Measurements from ENCODE around the gene ZBTB1. TPM values are rescaled to one million over a fixed set of nuclear protein-coding genes. Genes with fewer than 3 reads are reported as not detected.

The ZBTB1 gene
- total and polyA plus RNA-seq, 10 donors = 25.4 to 84.2 (median 57.5) TPM

DNA sequence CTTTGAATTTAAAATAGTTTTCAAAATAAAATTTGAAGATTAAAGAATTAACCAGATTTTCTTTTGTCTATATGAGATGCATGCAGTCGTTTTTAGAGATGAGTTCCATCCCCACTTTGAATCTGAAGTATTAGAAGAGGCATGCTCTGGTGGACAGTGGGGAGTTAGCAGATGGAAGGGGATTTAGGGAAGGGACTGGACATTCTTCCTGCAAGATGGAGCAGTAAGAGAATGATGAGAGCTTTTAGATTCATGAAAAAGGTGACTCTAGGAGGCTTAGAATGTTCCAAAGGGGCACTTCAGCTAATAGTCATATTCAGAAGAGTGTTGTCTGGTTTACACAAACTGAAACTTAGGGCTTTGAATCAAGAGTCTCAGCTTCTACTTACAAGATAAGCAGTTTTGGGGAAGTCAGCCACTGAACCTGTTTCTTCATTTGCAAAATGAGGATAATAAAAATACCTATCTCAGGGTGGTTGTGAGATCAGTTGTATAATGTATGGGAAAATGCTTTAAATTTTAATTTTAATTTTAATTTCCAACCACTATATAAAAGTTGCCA is 3.7 kb downstream of the ZBTB1 start:
- Histone ChIP-seq H3K9me3 (no peaks in the 10 kb centered on the region), H3K4me1 (peaks cover 48 to 81% (median 73%) of the 10 kb centered on the region in 6 donors), H3K27ac (peak overlapping the region in 7 of 8 donors; percentile 24 to 100 (median 99)), H3K36me3 (peaks cover 0 to 5% (median 0%) of the 10 kb centered on the region in 6 donors), H3K4me3 (peak overlapping the region in 2 of 8 donors; percentile 5 to 88), H3K27me3 (replicated peaks in 1 of 7) (no peaks in the 10 kb centered on the region)
- intact Hi-C loops (cut with DNase I; ENCODE audit: low total_unique reads) = no loop called here
- WGBS, 5 donors = 24 to 35% (median 28%) methylated on average over 1 of the region's 1 CpG
- TF ChIP-seq POLR2A (IDR thresholded peaks at IDR 0.05) = no peak
- no peak for TF ChIP-seq CTCF (IDR thresholded peaks at IDR 0.05 in 8 of 11, conservative IDR thresholded peaks at IDR 0.05 in 3 of 11)
- no peak for TF ChIP-seq POLR2AphosphoS5 (IDR thresholded peaks at IDR 0.05)
- no peak for DNase-seq

GRCh38 chr14:64509036-64509435 is 4.5 kb downstream of the ZBTB1 start:
- H3K27me3 ChIP-seq (replicated peaks in 1 of 7) = no peaks in the 10 kb centered on the region
- TF ChIP-seq POLR2A (IDR thresholded peaks at IDR 0.05) (no peak), POLR2AphosphoS5 (IDR thresholded peaks at IDR 0.05) (no peak)
- peak overlapping the region in 3 of 8 donors; percentile 2 to 39 (median 27) for H3K27ac ChIP-seq
- no peak for DNase-seq
- 79 to 92% (median 88%) methylated on average over 8 of the region's 8 CpGs for WGBS, 5 donors
- no peaks in the 10 kb centered on the region for H3K9me3 ChIP-seq
- H3K4me3 ChIP-seq = no peak overlapping the region
- peaks cover 48 to 88% (median 78%) of the 10 kb centered on the region in 6 donors for H3K4me1 ChIP-seq
- H3K36me3 ChIP-seq = peaks cover 0 to 9% (median 0%) of the 10 kb centered on the region in 6 donors
- intact Hi-C loops (cut with DNase I; ENCODE audit: low total_unique reads) = no loop called here

DNA sequence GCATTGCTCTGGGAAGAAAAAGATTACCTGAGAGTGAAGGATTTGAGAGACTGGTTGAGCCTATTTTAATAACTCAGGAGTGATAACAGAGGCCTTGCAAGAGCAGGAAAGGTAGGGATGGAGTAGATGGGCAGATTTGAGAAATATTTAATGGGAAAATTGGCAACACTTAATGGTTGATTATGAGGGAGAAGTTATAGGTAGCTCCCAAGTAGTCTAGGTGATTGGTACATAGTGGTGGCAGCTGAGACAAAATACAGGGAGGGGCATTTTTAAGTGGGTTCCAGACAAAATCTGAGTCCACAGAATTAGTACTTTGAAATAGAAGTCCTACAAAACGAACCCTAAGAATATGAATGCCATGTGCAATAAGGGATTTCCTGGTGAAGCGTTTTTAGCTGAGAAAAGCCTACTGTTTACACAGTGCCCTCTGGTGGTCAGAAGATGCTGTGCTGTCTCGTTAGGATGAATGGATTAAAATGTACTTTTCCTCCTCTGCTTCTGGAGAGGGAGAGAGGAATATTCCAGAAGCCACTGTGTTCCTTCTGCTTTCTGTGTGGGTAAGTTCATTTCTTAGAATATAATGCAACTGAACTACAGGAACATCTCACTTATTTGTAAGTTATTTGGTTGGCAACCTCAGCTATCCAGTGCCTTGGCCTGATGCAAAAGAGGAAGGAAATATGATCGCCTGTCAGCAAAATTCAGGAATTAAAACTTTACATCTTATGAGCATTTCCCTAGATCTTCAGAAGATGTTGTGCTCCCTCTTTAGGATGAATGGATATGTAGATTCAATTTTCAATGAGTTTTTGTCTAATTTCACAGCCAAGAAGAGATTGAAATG is 6.5 kb downstream of the ZBTB1 start:
- H3K4me3 ChIP-seq = peak overlapping the region in 1 of 8 donors; percentile 14
- TF ChIP-seq POLR2A (IDR thresholded peaks at IDR 0.05) (no peak), POLR2AphosphoS5 (IDR thresholded peaks at IDR 0.05) (peak in 1 of 3 donors; percentile 48), CTCF (IDR thresholded peaks at IDR 0.05 in 8 of 11, conservative IDR thresholded peaks at IDR 0.05 in 3 of 11) (peak; percentile 68 to 91 (median 88))
- H3K4me1 ChIP-seq = peaks cover 51 to 100% (median 90%) of the 10 kb centered on the region in 6 donors
- H3K9me3 ChIP-seq = no peaks in the 10 kb centered on the region
- intact Hi-C loops (cut with DNase I; ENCODE audit: low total_unique reads) = no loop called here
- H3K36me3 ChIP-seq = peaks cover 0 to 9% (median 0%) of the 10 kb centered on the region in 6 donors
- H3K27ac ChIP-seq = peak overlapping the region in 7 of 8 donors; percentile 5 to 74 (median 55)
- no peak for DNase-seq
- WGBS, 5 donors = 3 to 6% (median 6%) methylated on average over 4 of the region's 4 CpGs
- H3K27me3 ChIP-seq (replicated peaks in 1 of 7) = no peaks in the 10 kb centered on the region

DNA sequence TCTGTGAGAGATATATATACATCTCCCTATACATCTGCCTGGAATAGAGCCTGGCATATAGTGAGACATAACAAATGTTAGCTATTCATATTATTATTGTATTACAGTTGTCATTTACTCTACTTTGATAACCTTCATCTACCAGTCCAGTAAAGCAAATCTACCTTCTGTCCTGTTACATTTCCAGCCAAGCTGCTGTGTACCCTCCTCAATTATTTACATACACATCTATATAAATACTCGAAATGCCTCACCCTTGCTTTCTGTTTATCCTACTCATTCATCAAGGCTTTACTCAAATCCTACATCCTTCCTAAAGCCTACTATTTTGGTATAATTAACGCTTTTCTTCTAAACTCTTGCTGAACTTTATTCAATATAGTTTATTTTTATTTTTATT is 8.7 kb downstream of the ZBTB1 start:
- no peak overlapping the region for H3K4me3 ChIP-seq
- peaks cover 0 to 9% (median 0%) of the 10 kb centered on the region in 6 donors for H3K36me3 ChIP-seq
- intact Hi-C loops (cut with DNase I; ENCODE audit: low total_unique reads) = no loop called here
- H3K27me3 ChIP-seq (replicated peaks in 1 of 7) = no peaks in the 10 kb centered on the region
- no peaks in the 10 kb centered on the region for H3K9me3 ChIP-seq
- no peak overlapping the region for H3K27ac ChIP-seq
- DNase-seq = no peak
- peaks cover 37 to 100% (median 87%) of the 10 kb centered on the region in 6 donors for H3K4me1 ChIP-seq
- WGBS, 5 donors = 90 to 94% (median 92%) methylated on average over 2 of the region's 2 CpGs
- TF ChIP-seq POLR2A (IDR thresholded peaks at IDR 0.05) (no peak), POLR2AphosphoS5 (IDR thresholded peaks at IDR 0.05) (no peak), CTCF (IDR thresholded peaks at IDR 0.05 in 8 of 11, conservative IDR thresholded peaks at IDR 0.05 in 3 of 11) (no peak)
